NCI-H2171 treated with DMSO at 0.1 percent for 48 hours (cell line): ENCODE measurements around the gene APEH.

Source experiments
- DNase-seq: peaks from one replicate; lab custom pipeline; 2025; lab: John Stamatoyannopoulos, UW

APEH gene

DNA sequence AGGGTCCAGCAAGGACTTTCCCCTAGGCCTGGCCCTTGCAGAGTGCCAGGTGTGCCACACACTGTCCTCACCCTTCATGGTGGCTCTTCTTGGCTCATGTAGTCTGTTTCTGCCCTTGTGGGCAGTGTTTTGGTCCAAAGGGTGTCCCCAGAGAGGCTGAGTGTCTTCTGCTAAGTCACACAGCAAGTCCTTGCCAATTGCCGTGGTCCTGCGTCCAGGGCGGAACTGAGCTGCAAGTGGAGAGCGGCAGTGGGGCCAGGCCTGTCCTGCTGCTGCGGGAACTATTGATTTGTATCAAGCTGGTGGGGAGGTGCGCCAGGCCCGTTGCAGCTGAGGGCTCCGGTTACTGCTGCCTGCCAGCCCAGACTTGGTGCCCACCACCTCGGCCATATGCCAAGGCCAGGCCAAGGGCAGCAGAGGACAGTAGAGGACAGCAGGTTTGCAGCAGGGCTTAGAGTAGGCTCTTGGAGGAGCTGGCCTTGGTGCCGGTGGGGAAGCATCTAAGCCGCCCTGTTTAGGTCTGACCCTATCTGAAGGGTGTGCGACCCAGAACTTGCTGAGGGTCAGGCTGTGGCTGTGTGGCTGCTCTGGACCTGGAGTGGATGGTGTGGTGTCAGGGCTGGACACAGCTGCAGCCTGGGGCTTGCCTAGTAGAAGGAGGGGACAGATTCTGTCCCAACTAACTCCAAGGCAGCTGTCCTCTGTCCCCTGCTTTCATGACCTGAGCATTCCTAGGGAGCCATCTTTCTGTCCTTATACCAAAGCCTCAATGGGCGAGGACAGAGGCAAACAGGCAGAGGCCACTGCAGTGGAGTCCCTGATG, 40.8 kb downstream of the APEH start:
- DNase-seq: no peak

DNA sequence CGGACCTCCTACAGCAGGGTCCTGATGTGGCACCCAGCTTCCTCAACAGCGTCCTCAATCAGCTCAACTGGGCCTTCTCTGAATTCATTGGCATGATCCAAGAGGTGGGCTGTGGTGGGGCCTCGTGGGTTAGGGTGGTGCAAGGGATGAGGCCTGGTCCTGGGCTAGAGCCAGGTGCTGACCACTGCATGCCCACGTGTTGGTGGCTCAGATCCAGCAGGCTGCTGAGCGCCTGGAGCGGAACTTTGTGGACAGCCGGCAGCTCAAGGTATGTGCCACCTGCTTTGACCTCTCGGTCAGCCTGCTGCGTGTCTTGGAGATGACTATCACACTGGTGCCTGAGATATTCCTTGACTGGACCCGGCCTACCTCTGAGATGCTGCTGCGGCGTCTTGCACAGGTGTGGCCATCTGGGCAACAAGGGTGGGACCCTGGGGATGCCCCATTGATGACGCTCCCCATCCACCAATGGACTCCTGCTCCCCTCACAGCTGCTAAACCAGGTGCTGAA, 41.5 kb downstream of the APEH start:
- no peak for DNase-seq

DNA sequence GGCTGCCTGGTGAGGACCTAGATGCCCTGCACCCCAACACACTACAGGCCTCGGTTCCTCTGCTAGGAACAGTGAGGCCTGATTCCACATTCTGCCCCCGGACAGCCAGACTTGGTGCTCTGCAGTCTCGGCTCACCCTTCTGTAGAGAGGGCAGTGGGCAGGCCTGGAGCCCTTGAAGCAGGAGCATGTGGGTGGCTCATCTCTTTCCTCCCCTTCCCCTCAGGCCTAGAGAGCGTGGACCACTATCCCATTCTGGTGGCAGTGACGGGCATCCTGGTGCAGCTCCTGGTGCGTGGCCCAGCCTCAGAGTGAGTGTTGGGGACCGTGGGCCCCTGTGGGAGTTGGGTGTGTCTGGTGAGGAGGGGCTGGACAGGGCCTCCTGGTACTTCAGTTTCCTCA, 42.0 kb downstream of the APEH start:
- DNase-seq: no peak

GRCh38 chr3:49716691-49717210, 42.6 kb downstream of the APEH start:
- no peak for DNase-seq

GRCh38 chr3:49717211-49717958, 43.2 kb downstream of the APEH start:
- DNase-seq: no peak

DNA sequence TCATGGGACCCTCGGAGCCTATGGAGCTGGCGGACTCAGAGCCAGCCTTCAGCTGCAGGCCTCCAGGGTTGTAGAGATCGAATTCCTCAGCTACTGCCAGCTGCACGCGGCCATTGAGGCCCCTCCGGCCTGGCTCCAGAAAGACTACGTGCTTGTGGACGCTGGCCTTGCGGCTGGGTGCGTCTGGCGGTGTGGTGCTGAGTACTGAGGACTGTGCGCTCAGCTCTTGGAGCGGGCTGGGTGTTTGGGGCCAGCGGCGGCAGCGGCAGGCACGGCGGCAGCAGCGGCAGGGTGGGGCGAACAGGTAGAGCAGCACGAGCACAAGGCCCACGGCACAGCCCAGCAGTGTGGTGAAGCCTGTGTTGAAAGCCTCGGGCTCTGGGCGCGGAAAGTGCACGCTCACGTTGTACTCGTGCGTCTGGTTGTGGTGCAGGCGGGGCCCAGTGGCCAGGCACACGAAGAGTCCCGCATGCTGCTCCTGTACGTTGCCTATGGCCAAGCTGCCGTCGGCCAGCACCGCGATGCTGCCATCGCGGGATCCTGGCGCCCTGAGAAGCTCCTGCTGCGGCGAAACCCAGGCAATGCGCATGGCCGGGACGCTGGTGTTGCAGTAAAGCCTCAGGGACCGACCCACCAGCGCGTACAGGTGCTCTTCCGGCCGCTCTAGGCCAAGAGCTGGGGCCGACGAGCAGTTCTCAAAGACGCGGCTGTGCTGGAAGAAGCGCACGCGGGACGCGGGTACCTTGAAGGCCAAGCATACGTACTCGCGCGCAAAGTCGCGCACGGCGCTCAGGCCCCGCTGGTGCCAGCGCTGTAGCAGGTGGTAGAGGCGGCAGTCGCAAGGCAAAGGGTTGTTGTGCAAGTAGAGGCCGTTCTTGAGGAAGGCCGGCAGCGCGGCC, 44.1 kb downstream of the APEH start:
- no peak for DNase-seq

DNA sequence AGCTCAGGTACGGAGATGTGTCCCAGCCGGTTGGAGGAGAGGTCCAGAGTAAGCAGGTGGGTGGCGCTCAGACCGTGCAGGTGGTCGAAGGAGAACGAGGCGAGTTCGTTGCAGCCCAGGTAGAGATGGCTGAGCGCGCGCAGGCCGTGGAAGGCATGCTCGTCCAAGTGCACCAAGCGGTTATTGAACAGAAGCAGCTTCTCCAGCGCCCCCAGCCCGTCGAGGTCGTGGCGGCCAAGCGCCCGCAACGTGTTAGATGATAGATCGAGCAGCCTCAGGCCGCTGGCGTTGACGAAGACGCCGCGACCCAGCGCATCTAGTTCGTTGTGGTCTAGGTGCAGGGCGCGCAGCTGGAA, 44.7 kb downstream of the APEH start:
- DNase-seq: no peak

- peak; percentile 87 for DNase-seq
These were observed 45.2 kb downstream of the APEH start, which contains the start of gene AMIGO3 for GRCh38 chr3:49719214-49719884. TSS of gene AMIGO3 (minus strand) at chr3:49719684. CDS start at chr3:49719465, 219 bp downstream.

DNA sequence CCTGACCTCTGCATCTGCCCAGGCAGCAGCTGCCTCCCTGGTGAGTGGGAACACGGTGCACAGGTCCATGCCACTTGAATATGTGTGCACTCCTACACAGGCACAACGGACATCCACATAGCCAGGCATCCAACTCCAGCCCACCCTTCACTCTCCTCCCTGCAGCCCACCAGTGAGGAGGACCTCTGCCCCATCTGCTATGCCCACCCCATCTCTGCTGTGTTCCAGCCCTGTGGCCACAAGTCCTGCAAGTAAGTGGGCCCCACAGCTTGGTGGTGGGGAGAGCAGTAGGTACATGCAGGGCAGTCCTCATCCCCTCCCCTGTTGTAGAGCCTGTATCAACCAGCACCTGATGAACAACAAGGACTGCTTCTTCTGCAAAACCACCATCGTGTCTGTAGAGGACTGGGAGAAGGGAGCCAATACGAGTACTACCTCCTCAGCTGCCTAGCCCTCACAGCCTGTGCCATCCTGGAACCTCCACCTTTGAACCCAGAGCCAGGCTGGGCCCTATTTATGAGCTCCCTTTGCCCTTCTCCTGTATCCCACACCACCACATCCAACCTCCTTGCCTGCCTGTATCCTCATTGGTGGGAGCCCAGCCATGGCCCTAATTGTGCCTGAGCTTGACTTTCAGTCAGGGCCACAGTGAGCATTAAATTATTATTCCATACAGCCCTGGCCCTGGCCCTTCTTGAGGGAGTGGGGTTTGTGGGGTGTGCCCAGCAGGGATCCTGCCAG, 46.9 kb downstream of the APEH start:
- no peak for DNase-seq

DNA sequence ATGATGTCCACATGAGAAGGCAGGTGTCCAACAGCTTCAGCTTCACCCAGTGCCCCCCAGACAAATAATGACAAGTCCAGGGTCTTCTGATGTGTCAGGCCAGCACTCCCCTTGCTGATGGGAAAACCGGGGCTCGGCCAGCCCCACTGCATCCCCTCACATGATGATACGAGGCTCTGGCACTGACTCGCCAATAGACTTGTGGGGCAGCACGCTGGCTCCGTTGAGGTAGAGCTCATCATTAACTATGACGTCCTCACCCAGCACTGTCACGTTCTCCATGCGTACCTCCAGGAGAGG, 47.4 kb downstream of the APEH start:
- DNase-seq: no peak

DNA sequence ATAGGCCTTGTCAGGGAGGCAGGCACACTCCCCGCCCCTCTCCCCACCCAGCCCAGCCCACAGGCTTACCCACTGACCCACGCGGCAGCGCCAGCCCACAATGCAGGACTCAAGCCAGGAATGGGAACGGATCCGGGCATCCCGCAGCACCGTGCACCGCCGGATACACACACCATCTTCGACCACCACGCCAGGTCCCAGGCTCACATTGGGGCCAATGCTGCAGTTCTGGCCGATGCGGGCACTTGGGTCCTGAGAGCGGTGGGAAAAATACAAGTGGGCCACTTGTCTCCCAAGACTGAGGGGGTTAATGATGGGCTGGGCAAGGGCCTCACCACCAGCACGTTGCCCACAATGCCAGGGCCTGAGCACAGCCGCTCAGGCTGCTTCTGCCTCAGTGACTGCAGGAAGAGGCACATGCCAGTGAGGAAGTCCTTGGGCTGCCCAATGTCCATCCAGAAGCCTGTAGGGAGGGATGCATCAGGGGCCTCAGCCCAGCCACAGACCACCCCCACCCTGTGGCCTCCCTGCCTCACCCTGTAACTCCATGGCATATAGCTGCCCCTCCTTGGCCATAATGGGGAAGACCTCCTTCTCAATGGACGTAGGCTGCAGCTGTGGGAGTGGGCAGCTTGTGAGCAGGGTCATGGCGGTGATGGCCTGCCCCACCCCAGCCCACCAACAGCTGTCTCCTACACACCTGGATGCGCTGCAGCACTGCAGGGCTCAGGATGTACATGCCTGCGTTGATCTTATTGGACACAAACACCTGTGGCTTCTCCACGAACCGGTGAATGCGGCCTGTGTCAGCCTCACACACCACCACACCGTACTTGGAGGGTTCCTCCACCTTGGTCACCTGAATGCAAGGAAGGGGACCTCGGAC, 48.0 kb downstream of the APEH start:
- DNase-seq: no peak

GRCh38 chr3:49722896-49723295, 48.7 kb downstream of the APEH start:
- DNase-seq: no peak

DNA sequence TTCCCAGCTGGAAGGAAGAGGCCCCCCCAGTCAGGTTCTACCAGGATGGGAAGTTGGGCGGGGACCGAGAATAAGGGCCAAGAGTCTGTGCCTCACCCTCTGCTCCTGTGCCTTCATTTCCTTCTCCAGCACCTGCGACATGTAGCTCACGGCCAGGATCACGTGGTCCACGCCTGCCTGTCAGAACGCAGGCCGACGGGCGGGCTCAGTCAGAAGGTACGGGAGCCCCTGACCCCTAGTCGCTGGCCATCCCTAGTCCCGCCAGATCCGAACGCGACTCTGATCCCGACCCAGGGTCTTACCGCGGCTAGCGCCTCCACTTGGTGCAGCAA, 49.1 kb downstream of the APEH start:
- DNase-seq: peak; percentile 24

DNA sequence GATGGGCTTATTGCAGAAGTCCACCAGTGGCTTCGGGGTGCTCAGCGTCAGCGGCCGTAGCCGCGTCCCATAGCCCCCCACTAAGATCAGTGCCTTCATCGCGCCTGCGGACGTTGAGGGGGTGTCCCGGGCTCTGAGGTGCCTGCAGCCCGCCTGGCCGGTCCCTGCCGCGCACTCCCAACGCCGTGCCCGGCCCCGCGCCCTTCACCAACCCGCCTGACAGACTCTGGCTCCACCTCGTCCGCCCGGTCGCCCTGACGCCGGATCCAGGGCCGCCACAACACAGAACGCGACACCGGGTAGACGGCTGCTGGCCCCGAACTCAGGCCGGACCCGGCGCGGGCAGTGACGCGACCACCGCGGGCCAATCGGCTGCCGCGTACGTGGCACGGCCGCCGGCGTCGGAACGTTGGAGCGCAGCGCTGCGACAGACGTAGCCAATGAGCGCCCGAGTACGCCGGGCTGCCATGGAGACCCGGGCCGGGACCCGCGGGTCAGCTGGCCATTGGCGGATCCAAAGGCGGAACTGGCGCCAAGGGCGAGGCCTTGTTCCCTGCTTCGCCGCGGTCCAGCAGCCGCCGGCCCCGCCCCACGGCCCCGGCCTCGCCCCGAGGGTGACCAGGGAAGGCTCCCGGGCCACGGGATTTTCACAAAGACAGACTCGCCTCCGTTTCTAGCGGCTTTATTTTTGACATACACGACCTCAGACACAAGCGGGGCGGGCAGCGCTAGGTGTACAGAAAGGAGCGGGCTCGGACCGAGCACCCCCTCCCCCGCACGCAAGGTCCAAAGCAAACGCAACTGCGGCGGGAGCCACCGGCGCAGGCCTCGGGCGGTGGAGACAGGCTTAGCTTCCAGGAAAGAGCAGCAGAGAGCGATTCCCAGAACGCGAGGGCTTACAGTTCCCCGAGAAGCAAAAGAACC, 49.7 kb downstream of the APEH start, which contains the start of gene GMPPB:
Gene GMPPB (minus strand): TSS at position 324 of the 924 bp plus-strand sequence. CDS start 225 bp downstream, at position 99.
- DNase-seq: peak; percentile 80

DNA sequence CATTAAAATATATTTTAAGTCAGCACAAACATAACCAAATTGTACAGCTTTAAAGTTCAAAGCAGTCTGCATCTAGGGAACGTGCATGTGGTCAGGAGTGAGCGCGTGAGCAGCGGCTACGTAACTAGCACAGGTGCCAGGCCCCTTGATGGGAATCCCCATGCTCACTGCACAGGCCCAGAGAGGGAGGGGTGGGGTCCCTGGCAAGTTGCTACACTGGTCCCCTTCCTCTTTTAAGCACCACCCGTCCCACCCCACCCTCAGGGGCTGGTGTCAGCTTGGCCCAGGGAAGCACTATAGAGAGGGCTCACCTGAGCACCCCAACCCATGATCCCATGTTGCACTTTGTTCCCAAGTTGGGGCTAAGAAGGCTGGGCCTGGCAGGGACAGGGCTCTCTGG, 50.4 kb downstream of the APEH start:
- DNase-seq: no peak

DNA sequence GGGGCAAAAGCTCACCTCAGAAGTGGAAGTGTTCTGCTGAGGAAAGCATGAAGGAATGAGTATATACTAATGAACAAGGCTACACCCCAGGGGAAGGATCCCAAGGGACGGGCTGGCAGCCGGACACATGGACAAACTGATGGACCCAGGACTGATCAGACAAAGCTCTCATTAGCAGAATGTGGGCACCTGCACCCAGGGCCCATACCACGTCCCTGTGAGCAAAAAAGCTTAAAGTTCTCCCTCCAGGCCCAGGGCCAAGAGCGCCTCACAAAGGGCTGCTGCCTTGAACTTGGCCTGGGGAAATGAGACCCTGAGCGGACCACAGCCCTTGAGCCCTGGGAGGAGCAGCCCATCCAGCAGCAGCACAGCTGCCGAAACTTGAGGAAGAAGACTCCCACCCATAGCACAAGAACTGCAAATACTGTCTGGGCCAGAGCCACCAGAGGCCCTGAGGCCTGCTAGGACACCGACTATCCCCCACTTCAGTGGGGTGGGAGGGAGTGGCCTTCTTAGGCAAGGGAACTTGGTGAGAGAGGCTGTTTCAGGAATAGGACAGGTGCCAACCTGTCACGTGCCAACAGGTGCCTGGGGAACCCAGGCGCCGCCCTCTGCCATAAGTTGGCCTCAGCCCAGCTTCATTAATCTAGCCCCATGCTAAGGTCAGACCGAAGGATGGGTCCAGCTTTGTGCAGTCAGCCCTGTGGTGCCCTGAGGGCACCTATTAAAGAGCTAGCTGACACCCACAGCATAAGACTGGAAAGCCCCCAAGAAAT, 51.9 kb downstream of the APEH start:
- no peak for DNase-seq

GRCh38 chr3:49727154-49727923, 53.2 kb downstream of the APEH start:
- DNase-seq: no peak
